ENCODE measurements around the gene CLEC1A.
"Not testable (repeated sequence)": the region's sequence is repeated elsewhere in the genome, so short reads cannot be mapped to it uniquely, and the experiment has no call there.

CLEC1A gene

DNA sequence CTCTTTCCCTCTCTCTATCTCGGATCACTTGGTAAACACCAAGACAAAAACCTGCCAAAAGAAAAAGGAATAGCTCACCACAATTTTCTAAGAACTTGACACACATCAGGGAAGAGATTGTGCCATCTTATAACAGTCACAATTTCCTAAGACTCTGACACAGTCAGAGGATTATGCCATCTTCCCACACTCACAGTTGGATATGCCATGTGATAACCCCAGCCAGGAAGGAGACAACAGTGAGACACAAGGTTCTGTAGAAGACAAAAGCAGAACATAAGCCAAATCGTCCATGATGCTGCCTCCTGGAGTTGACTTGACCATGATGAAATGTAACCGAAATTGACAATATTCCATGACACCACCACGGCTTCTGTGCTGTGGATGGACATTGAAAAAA is 71.1 kb downstream of the CLEC1A start:
- no peak for DNase-seq (ENCODE audit: low read depth, low spot score)
- Histone ChIP-seq H3K36me3 (ENCODE audit: insufficient read depth, insufficient read length, low read length) (no peaks in the 10 kb centered on the region), H3K9me3 (ENCODE audit: insufficient read depth, low read length) (peaks cover 22% of the 10 kb centered on the region), H3K4me1 (ENCODE audit: insufficient read depth, insufficient read length) (peaks cover 3% of the 10 kb centered on the region), H3K4me3 (ENCODE audit: insufficient read length, low read depth) (no peak overlapping the region), H3K9ac (ENCODE audit: insufficient read length, low read depth) (no peak overlapping the region), H3K27me3 (ENCODE audit: insufficient read depth, insufficient read length) (no peaks in the 10 kb centered on the region)
- no peak for TF ChIP-seq SUZ12 (IDR thresholded peaks at IDR 0.05; ENCODE audit: extremely low read depth, insufficient read depth, insufficient read length)
- no peak for TF ChIP-seq YY1 (IDR thresholded peaks at IDR 0.05; ENCODE audit: insufficient read depth, insufficient read length)
- no peak for TF ChIP-seq ZNF274 (IDR thresholded peaks at IDR 0.05; ENCODE audit: low read depth, low read length)

- peaks cover 3% of the 10 kb centered on the region for H3K4me1 ChIP-seq (ENCODE audit: insufficient read depth, insufficient read length)
- H3K36me3 ChIP-seq (ENCODE audit: insufficient read depth, insufficient read length, low read length): no peaks in the 10 kb centered on the region
- H3K4me3 ChIP-seq (ENCODE audit: insufficient read length, low read depth): no peak overlapping the region
- no peak overlapping the region for H3K9ac ChIP-seq (ENCODE audit: insufficient read length, low read depth)
- H3K9me3 ChIP-seq (ENCODE audit: insufficient read depth, low read length): peaks cover 22% of the 10 kb centered on the region
- no peaks in the 10 kb centered on the region for H3K27me3 ChIP-seq (ENCODE audit: insufficient read depth, insufficient read length)
- DNase-seq (ENCODE audit: low read depth, low spot score): no peak
- TF ChIP-seq ZNF274 (IDR thresholded peaks at IDR 0.05; ENCODE audit: low read depth, low read length): no peak
- TF ChIP-seq YY1 (IDR thresholded peaks at IDR 0.05; ENCODE audit: insufficient read depth, insufficient read length): no peak
- no peak for TF ChIP-seq SUZ12 (IDR thresholded peaks at IDR 0.05; ENCODE audit: extremely low read depth, insufficient read depth, insufficient read length)
These were observed 71.5 kb downstream of the CLEC1A start for GRCh38 chr12:10027311-10027710.

- H3K36me3 ChIP-seq (ENCODE audit: insufficient read depth, insufficient read length, low read length); H3K4me3 ChIP-seq (ENCODE audit: insufficient read length, low read depth); DNase-seq (ENCODE audit: low read depth, low spot score); H3K4me1 ChIP-seq (ENCODE audit: insufficient read depth, insufficient read length); H3K9ac ChIP-seq (ENCODE audit: insufficient read length, low read depth); H3K27me3 ChIP-seq (ENCODE audit: insufficient read depth, insufficient read length): not testable (repeated sequence)
- H3K9me3 ChIP-seq (ENCODE audit: insufficient read depth, low read length): peaks cover 22% of the 10 kb centered on the region
These were observed 72.1 kb downstream of the CLEC1A start for GRCh38 chr12:10026666-10027065.

GRCh38 chr12:10025236-10025635 is 73.5 kb downstream of the CLEC1A start:
- H3K27me3 ChIP-seq (ENCODE audit: insufficient read depth, insufficient read length): no peaks in the 10 kb centered on the region
- H3K4me3 ChIP-seq (ENCODE audit: insufficient read length, low read depth): no peak overlapping the region
- H3K4me1 ChIP-seq (ENCODE audit: insufficient read depth, insufficient read length): no peaks in the 10 kb centered on the region
- no peak for DNase-seq (ENCODE audit: low read depth, low spot score)
- no peak for TF ChIP-seq YY1 (IDR thresholded peaks at IDR 0.05; ENCODE audit: insufficient read depth, insufficient read length)
- TF ChIP-seq SUZ12 (IDR thresholded peaks at IDR 0.05; ENCODE audit: extremely low read depth, insufficient read depth, insufficient read length): no peak
- no peak for TF ChIP-seq ZNF274 (IDR thresholded peaks at IDR 0.05; ENCODE audit: low read depth, low read length)
- H3K9ac ChIP-seq (ENCODE audit: insufficient read length, low read depth): no peak overlapping the region
- H3K9me3 ChIP-seq (ENCODE audit: insufficient read depth, low read length): peaks cover 10% of the 10 kb centered on the region
- H3K36me3 ChIP-seq (ENCODE audit: insufficient read depth, insufficient read length, low read length): no peaks in the 10 kb centered on the region

DNA sequence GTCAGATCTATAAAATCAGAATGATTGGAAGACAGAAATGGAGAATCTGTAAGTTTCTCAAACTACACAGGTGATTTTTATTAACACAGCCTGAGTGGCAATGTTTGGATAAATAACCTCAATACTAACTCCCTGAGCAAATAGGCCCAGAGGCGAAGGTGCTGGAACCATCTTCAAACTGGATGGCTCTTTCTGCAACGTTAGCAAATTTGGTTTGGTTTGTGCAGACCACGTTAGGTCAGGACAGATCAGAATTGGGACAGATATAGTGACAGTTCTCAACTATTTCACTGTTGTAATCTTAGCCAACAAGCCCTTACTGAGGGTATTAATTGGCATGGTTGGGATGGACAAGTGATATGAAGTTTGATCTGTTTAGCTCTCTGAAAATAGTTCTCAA is 77.4 kb downstream of the CLEC1A start:
- Histone ChIP-seq H3K4me1 (ENCODE audit: insufficient read depth, insufficient read length) (no peaks in the 10 kb centered on the region), H3K36me3 (ENCODE audit: insufficient read depth, insufficient read length, low read length) (no peaks in the 10 kb centered on the region), H3K27me3 (ENCODE audit: insufficient read depth, insufficient read length) (no peaks in the 10 kb centered on the region), H3K9me3 (ENCODE audit: insufficient read depth, low read length) (no peaks in the 10 kb centered on the region), H3K4me3 (ENCODE audit: insufficient read length, low read depth) (no peak overlapping the region), H3K9ac (ENCODE audit: insufficient read length, low read depth) (no peak overlapping the region)
- TF ChIP-seq SUZ12 (IDR thresholded peaks at IDR 0.05; ENCODE audit: extremely low read depth, insufficient read depth, insufficient read length) (no peak), YY1 (IDR thresholded peaks at IDR 0.05; ENCODE audit: insufficient read depth, insufficient read length) (no peak), ZNF274 (IDR thresholded peaks at IDR 0.05; ENCODE audit: low read depth, low read length) (no peak)
- no peak for DNase-seq (ENCODE audit: low read depth, low spot score)
